ENCODE data around the gene MCHR1.

DNA sequence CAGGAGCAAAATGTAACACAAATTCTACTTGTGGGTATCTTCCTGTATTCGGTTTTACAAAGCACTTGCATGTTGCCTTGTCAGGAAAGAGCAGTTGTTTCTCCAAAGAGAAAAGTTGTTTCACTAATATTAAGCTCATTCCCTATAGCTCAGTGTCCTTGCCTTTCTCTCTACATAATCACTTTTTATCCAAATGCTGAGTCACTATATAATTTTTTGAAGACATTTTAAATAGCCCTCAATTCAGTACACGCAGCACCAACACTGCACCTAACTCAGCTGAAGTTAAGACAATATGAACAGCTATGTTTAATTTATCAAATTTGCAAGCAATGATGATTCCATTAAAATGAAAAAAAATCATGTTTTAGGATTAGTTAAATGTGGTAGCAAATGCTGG, 28.2 kb upstream of the MCHR1 start:
- no peak for TF ChIP-seq GATA2 (IDR thresholded peaks at IDR 0.05; ENCODE audit: low read depth, low read length)
- TF ChIP-seq GATA3 (IDR thresholded peaks at IDR 0.05; ENCODE audit: low read depth, low read length): no peak

Data from SH-SY5Y (cell line).